Thyroid gland (tissue), 4 donors: ENCODE data around the gene TRIM72. TPM values are rescaled to one million over a fixed set of nuclear protein-coding genes. Genes with fewer than 3 reads are reported as not detected.

Experiments used
- DNase-seq, 2 donors: peaks; one replicate each; pipeline ENCODE4 v3.0.0-alpha.2; 2019
- H3K27ac ChIP-seq, 3 donors: fragments of 200-600 bp; sonication (generic); 1 replicate in 2 of 3; 2 replicates in 1 of 3; pipeline ENCODE4 v1.5.1; 2016 to 2019; ENCODE audit warnings: mild to moderate bottlenecking in 1 of 3, moderate library complexity in 1 of 3
- H3K27me3 ChIP-seq: fragments of 200-600 bp; sonication (generic); one replicate; pipeline ENCODE4 v1.5.1; 2019
- H3K36me3 ChIP-seq, 2 donors: fragments of 200-600 bp; sonication (generic); one replicate each; pipeline ENCODE4 v1.5.1; 2016 to 2019
- H3K4me1 ChIP-seq, 2 donors: fragments of 200-600 bp; sonication (generic); one replicate each; pipeline ENCODE4 v1.5.1; 2017 to 2019
- H3K4me3 ChIP-seq, 3 donors: fragments of 200-600 bp; sonication (generic); replicated peaks in 1 of 3; 1 replicate in 2 of 3; 2 replicates in 1 of 3; pipeline ENCODE4 v1.5.1; 2016; ENCODE audit warnings: mild to moderate bottlenecking in 1 of 3
- H3K9me3 ChIP-seq: fragments of 200-600 bp; sonication (generic); one replicate; pipeline ENCODE4 v1.5.1; 2017
- CTCF ChIP-seq, 6 experiments: fragments of 200-600 bp in 3 of 6; fragments of 450-650 bp in 3 of 6; sonication (generic) in 3 of 6; IDR thresholded peaks; one replicate each; pipeline ENCODE4 v1.5.1; 2016 to 2019; ENCODE audit warnings: antibody characterized with exemption in 6 of 6, mild to moderate bottlenecking in 2 of 6, inconsistent platforms in 1 of 6, moderate library complexity in 1 of 6
- POLR2A ChIP-seq, 2 donors: fragments of 450-650 bp; IDR thresholded peaks; one replicate each; pipeline ENCODE4 v1.6.1; 2017; ENCODE audit warnings: antibody characterized with exemption in 2 of 2, mild to moderate bottlenecking in 2 of 2, moderate library complexity in 1 of 2
- WGBS, 2 donors: methylation state at CpG; one replicate each; pipeline ENCODE4 v1.1.5; 2017; 5-methylcytosine and 5-hydroxymethylcytosine counted together
- intact Hi-C: fragments of 100-400 bp; cut with DNase I; formaldehyde crosslinking; loops from one replicate; pipeline ENCODE4 v1.15.1; 2023
- total RNA-seq, 4 donors: library from RNA; depleted of rRNA; stranded (reverse); fragments of >200 nt; gene quantifications; one replicate each; pipeline ENCODE4 v1.2.3, GENCODE V29; 2016

Gene TRIM72
- total RNA-seq, 4 donors from 2014 or later, result under 0.01 to 0.11 TPM; not detected in 2

DNA sequence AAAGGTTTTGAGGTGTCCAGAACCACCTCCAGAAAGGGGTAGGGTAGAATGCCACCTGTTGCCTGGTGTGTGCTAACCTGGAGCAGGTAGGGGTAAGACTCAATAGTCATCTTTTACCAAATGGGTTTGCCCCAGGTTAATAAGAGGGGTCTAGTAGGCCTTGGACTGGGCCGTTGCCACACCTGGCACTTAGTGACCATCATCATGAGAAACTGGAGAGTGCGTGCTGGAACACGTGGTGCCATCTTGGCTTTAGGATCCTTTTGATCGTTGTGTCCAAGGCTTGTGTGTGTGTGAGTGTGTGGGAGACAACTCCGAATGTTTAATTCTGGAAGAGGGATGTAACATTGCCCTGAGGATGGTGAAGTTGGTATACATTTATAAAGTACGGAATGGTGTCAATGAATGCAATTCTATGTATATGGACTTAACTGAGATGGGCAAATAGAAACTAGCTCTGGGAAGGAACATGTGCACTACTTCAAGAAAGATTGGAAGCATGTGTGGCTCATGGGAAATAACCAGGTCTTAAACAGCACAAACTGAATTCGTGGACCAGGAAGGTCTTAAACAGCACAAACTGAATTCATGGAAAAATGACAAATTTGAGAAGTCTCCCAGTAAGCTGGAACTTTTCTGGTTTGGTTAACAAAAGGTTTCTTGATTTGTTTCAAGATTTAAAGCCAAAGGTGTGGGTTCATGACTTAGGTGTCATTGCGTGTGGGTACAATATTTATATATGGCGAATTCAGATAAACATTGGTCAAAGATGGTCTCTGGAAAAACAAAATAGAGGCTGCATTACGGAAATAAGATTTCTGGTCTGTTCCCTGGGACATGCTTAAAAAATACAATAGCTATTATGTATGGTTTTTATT, 26.8 kb upstream of the TRIM72 start:
- no peaks in the 10 kb centered on the region for H3K9me3 ChIP-seq
- no peak for TF ChIP-seq POLR2A (IDR thresholded peaks at IDR 0.05)
- TF ChIP-seq CTCF (IDR thresholded peaks at IDR 0.05), result no peak
- no peak overlapping the region for H3K27ac ChIP-seq
- H3K4me3 ChIP-seq, result no peak overlapping the region
- peaks cover 92 to 100% of the 10 kb centered on the region in 2 donors for H3K36me3 ChIP-seq
- H3K4me1 ChIP-seq, result peaks cover 7 to 14% of the 10 kb centered on the region in 2 donors
- no peak for DNase-seq
- 87 to 89% methylated on average over 10 of the region's 10 CpGs for WGBS, 2 donors
- H3K27me3 ChIP-seq, result no peaks in the 10 kb centered on the region
- intact Hi-C loops, result loop anchor here (10.0 kb wide), 1 partner anchor 278 kb away; no protein-coding TSS in a partner anchor

DNA sequence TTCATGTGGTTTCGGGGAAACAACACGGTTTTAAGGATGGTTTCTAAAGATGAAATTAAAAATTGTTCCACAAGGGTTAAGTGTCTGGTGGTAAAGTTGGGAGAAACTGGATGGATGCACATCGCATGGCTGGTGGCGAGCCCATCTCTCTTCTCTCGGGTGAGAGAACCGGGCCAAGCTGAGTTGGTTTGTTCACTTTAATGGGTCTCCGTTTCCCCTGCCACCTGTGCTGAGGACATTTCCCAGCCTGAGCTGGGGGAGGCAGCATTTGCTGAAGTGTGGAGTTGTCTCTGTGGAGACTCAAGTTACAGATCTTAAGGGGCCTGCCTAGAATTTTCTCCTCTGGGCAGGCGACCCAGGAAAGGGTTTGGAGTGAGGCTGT, 26.1 kb upstream of the TRIM72 start:
- intact Hi-C loops, result loop anchor here (10.0 kb wide), 1 partner anchor 277 kb away; no protein-coding TSS in a partner anchor
- TF ChIP-seq CTCF (IDR thresholded peaks at IDR 0.05), result no peak
- no peak for TF ChIP-seq POLR2A (IDR thresholded peaks at IDR 0.05)
- Histone ChIP-seq H3K9me3 (no peaks in the 10 kb centered on the region), H3K4me1 (peaks cover under 1 to 8% of the 10 kb centered on the region in 2 donors), H3K27me3 (no peaks in the 10 kb centered on the region), H3K4me3 (no peak overlapping the region), H3K27ac (no peak overlapping the region), H3K36me3 (peaks cover 95 to 100% of the 10 kb centered on the region in 2 donors)
- no peak for DNase-seq
- 85 to 89% methylated on average over 8 of the region's 8 CpGs for WGBS, 2 donors

- H3K4me1 ChIP-seq, result peaks cover 0 to under 1% of the 10 kb centered on the region in 2 donors
- H3K9me3 ChIP-seq, result no peaks in the 10 kb centered on the region
- 86 to 93% methylated on average over 3 of the region's 3 CpGs for WGBS, 2 donors
- DNase-seq, result no peak
- no peaks in the 10 kb centered on the region for H3K27me3 ChIP-seq
- no peak for TF ChIP-seq POLR2A (IDR thresholded peaks at IDR 0.05)
- no peak for TF ChIP-seq CTCF (IDR thresholded peaks at IDR 0.05)
- no peak overlapping the region for H3K4me3 ChIP-seq
- peaks cover 98 to 99% of the 10 kb centered on the region in 2 donors for H3K36me3 ChIP-seq
- no peak overlapping the region for H3K27ac ChIP-seq
- intact Hi-C loops, result loop anchor here (10.0 kb wide), 1 partner anchor 276 kb away; no protein-coding TSS in a partner anchor
Observed at GRCh38 chr16:31188450-31189411, 25.2 kb upstream of the TRIM72 start.

DNA sequence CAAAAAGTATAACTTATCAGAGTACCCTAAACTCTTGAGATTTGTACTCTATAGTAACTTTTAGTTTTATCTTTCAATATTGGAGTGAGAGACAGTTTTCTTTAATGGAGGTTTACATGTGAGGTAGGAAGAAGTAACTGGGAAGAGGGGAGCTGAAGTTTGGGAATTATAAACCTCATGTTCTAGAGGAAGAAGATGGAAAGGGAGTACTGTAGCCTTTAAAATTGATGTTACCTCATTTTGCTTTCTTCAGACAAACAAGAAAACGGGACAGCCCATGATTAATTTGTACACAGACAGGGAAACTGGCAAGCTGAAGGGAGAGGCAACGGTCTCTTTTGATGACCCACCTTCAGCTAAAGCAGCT, 24.5 kb upstream of the TRIM72 start:
- Histone ChIP-seq H3K27ac (no peak overlapping the region), H3K9me3 (no peaks in the 10 kb centered on the region), H3K36me3 (peaks cover 98% of the 10 kb centered on the region in 2 donors), H3K27me3 (no peaks in the 10 kb centered on the region), H3K4me1 (no peaks in the 10 kb centered on the region), H3K4me3 (no peak overlapping the region)
- TF ChIP-seq POLR2A (IDR thresholded peaks at IDR 0.05) (no peak), CTCF (IDR thresholded peaks at IDR 0.05) (no peak)
- DNase-seq, result no peak
- WGBS, 2 donors, result 95 to 98% methylated on average over 2 of the region's 2 CpGs
- intact Hi-C loops, result loop anchor here (10.0 kb wide), 1 partner anchor 275 kb away; no protein-coding TSS in a partner anchor
